Measurements from ENCODE around the gene BTBD6.
"Not testable (repeated sequence)": the region's sequence is repeated elsewhere in the genome, so short reads cannot be mapped to it uniquely, and the experiment has no call there.

BTBD6 gene

GRCh38 chr14:105269405-105269804 lies 21.1 kb downstream of the BTBD6 start:
- DNase-seq (ENCODE audit: low spot score), result no peak

GRCh38 chr14:105271224-105271890 lies 23.0 kb downstream of the BTBD6 start:
- no peak for DNase-seq (ENCODE audit: low spot score)

DNA sequence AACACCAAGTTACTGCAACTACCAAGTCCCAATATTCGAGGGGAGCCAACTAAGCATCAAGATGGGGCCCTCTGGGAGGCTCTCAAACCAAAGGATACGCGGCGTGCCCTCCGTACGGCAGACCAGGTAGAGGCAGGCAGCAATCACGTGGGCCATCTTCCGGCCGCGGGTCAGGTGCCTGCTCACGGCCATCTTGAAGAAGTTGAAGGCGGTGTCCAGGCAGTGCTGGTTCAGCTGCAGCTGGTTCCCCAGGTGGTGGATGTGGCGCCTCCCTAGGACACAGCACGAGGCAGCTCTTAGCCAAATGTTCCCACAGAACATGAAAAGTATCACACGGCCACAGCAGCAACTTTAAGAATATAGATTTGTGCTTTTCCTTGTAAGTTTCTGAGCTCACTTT lies 24.3 kb downstream of the BTBD6 start:
- DNase-seq (ENCODE audit: low spot score), result no peak

- no peak for DNase-seq (ENCODE audit: low spot score)
These were observed 24.7 kb downstream of the BTBD6 start for GRCh38 chr14:105273062-105273461.

- no peak for DNase-seq (ENCODE audit: low spot score)
These were observed 26.3 kb downstream of the BTBD6 start for GRCh38 chr14:105274637-105275036.

DNA sequence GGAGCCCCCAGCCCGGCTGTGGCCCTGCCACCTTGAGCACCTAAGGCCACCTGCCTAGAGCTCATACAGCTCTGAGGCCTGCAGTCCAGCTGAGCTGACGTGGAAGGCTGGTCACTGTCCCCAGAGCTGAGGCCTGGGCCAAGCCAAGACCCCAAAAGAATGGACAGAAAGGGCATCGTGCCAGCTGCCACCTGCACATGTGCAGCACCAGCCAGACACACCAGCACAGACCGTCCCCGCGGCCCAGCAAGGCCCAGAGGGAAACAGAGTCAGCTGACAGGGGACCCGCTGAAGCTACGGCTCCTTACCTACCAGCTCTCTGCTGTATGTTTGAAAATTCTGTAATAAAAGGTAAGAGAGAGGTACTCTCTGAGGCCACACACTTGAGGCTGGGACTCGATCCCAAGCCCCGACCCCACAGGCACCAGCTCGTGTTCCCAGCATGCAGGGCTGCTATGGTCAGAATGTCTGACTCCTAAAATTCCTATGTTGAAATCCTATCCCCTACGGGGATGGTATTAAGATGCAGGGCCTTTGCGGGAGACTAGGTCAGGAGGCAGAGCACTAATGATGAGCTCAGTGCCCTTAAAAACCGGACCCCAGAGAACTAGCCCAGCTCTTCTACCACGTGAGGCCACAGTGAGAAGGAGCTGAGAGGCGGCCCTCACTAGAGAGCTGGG lies 27.1 kb downstream of the BTBD6 start:
- DNase-seq (ENCODE audit: low spot score), result no peak

DNA sequence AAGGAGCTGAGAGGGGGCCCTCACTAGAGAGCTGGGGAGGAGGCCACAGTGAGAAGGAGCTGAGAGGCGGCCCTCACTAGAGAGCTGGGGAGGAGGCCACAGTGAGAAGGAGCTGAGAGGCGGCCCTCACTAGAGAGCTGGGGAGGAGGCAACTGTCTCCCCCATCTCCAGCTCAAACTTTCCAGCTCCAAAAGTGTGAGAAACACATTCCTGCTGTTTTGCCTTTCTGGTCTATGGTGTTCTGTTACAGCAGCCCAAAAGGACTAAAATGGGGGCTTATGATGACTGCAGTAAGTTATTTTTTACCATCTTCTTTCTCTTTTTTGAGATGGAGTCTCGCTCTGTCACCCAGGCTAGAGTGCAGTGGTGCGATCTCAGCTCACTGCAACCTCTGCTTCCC lies 29.1 kb downstream of the BTBD6 start:
- not testable (repeated sequence) for DNase-seq (ENCODE audit: low spot score)

- no peak for DNase-seq (ENCODE audit: low spot score)
These were observed 31.5 kb downstream of the BTBD6 start for GRCh38 chr14:105279642-105280361.

DNA sequence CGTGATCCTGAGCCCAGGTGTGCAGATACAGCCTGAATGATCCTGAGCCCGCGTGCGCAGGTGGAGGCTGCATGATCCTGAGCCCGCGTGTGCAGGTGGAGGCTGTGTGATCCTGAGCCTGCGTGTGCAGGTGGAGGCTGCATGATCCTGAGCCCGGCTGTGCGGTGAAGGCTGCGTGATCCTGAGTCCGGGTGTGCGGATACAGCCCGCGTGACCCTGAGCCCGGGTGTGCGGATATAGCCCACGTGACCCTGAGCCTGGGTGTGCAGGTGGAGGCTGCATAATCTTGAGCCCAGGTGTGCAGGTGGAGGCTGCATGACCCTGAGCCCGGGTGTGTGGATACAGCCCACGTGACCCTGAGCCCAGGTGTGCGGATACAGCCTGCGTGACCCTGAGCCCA lies 32.2 kb downstream of the BTBD6 start:
- peak; percentile 16 for DNase-seq (ENCODE audit: low spot score)

DNA sequence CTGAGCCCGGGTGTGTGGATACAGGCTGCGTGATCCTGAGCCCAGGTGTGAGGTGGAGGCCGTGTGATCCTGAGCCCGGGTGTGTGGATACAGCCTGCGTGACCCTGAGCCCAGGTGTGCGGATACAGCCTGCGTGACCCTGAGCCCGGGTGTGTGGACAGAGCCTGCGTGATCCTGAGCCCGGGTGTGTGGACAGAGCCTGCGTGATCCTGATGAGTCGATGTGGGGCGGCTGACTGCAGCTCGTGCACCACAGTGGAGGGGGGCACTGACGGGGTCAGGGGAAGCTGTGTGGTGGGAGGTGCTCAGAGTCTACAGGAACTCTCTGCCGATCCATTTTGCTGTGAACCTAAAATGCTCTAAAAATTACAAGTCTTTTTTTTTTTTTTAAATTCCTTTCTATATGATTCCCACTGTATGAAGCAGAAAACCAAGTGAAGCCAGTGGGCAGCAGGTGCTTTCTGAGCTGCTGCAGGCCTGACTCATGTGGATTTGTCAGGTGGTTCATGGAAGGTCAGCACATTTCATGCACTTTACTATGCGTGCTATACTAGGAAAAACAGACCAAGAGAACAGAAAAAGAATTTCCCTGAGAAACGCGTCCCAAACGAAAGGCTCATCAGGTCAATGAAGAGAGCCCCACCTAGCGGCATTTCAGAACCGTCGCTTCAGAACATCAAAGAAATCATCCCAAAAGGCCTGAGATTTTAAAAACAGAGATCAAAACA lies 33.2 kb downstream of the BTBD6 start:
- DNase-seq (ENCODE audit: low spot score), result peak; percentile 60

GRCh38 chr14:105282098-105282725 lies 33.9 kb downstream of the BTBD6 start:
- no peak for DNase-seq (ENCODE audit: low spot score)

GRCh38 chr14:105283028-105283427 lies 34.7 kb downstream of the BTBD6 start:
- peak; percentile 31 for DNase-seq (ENCODE audit: low spot score)

- DNase-seq (ENCODE audit: low spot score), result peak; percentile 9
These were observed 35.6 kb downstream of the BTBD6 start for GRCh38 chr14:105283899-105284298.

DNA sequence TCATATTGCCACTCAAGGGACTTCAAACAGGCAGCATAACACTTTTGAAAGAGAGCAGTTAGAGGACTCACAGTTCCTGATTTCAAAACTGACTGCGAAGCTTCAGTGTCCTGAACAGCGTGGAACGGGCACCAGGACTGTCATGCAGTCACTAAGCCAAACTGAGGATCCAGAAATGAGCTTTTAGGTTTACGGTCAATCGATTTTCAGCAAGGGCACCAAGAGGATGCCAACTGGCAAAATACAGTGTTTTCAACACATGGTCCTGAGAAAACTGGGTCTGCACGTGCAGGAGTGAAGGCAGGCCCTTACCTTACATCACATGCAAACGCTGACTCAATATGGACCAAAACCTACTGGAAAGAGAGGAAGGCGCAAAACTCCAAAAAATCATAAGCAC lies 36.8 kb downstream of the BTBD6 start:
- DNase-seq (ENCODE audit: low spot score), result peak; percentile 6

DNA sequence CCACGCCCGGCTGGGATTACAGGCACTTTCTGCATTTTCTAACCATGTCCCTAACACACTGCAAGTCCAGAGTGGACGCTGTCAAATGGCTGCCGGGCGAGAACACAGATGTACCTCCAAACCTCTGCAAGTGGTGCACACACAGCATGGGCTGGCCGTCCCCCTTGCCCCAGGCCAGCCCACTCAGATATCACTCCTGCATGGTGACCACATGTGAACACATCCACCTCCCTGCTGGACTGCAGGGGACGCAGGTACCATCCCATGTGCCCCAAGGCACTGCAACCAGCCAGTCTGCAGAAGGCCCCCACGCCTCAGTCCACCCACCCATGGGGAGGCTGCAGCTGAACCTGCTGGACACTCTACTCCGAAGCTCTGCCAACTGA lies 38.4 kb downstream of the BTBD6 start:
- peak; percentile 8 for DNase-seq (ENCODE audit: low spot score)

DNA sequence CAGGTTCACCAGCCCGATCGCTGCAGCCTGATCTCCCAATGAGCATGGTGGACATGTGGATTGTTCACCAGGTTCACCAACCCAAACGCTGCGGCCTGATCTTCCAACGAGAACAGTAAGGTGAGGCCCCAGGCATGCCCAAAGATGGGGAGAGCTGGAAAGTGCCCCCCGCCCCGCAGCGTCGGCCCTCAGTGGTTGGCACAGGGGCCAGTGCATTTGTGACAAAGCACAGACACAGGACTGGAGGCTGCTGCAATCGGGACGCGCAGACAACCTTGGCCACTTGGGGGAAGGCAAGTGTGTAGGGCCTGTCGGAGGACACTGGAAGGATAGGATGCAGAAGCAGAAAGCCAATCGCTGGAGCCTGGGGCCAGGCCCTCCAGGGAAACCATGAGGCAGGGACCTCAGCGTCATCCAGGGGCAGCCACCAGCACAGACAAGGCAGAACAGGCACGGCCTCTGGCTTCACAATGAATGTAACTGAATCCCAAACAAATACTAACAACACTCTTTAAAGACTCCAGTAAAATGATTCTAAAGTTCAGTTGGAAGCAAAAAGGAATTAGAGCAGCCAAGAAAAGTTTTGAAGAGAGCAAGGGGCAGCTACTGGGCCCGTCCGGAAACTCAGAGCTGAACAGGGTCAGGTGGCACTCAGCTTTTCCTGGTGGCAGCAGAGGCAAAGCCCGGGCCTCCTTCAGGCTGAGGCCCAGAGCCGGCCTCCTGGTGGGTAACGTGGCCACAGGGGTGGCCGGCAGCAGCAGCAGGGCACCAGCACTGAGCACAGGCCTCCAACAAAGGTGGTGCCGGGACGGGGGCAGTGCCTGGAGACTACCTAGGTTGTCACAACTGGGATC lies 39.1 kb downstream of the BTBD6 start:
- peak; percentile 36 for DNase-seq (ENCODE audit: low spot score)

DNA sequence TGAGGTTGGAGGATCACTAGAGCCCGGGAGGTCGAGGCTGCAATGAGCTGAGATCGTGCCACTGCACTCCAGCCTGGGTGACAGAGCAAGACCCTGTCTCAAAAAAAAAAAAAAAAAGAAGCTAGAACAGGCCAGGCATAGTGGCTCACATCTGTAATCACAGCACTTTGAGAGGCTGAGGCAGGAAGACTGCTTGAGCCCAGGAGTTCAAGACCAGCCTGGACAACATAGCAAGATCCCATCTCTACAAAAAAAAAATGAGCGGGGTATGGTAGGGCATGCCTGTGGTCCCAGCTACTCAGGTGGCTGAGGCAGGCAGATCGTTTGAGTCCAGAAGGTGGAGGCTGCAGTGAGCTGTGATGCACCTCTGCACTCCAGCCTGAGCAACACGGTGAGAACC lies 40.6 kb downstream of the BTBD6 start:
- DNase-seq (ENCODE audit: low spot score), result not testable (repeated sequence)

DNA sequence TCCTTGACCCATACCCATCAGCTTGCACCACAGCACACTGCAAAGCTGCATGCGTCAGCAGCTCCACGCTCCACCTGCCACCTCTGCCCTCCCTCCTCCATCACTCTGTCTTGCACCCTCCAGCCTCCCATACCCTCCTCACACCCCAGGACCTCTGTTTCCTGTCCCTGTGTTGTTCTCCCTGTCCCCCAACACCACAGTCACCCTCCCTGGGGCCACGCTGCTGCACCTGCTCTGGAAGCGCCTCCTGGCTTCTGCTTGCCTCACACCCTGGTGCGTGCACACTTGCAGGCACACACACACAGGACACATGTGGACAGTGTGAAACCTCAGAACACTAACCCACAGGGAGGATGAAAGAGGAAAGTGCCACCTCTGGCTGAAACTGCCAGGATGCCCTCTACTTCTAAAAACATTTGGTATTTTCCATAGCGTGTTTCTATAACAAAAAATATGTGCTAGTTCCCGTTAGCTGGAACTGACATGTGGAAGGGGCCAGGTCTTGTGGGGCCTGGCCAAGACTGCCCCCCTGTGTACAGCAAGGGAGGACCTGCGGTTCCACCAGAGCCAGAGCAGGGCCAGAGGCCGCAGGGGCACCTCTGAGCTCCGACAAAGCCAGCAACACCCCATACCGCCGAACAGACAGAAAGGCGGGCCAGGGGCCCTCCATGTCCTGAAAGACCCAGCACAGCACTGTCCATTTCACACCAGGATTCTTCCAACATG lies 42.5 kb downstream of the BTBD6 start:
- no peak for DNase-seq (ENCODE audit: low spot score)

DNA sequence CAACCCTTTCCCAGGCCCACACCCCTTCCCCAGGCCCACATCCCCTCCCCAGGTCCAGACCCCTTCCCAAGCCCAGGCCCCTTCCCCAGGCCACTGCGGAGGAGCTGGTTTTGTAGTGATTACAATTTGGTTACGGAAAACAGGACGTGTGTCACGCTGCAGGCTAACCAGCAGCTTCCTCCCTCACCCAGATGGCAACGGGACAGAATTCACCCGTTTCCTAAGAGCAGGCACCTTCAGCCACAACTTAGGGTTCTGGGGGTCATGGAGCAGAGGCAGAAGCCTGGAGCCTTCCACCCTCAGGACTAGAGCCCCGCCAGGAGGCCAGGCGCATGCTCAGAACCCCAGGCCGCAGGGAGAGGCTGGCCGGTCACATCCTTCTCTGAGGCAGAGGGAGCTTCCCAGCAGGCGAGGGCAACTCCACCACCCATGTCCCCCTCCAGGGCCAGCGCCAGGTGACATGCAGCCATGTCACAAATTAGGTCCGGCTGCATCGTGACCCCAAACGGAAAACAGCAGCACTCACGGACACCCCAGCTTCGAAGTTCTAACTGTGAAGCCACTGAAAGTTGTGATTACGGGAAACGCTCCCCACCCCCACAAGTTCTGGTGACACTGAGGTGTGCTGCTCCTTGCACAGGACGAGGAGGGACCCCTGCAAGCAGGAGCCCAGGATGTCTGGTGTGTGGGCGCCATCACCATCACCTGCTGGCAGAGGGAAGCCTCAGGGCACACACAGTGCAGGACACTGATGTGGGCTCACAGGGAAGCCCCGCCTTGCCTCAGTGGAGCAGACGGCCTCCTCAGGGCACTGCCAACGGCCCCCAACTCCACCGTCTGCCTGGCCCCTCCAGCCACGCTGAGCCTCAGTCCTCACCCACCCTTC lies 44.7 kb downstream of the BTBD6 start:
- peak; percentile 6 for DNase-seq (ENCODE audit: low spot score)

All from D341Med (cell line).